ENCODE data around the gene SIRT3. TPM values are rescaled to one million over a fixed set of nuclear protein-coding genes. Genes with fewer than 3 reads are reported as not detected.
A peak's percentile ranks its signal among the peaks of the same experiment; 100 is the strongest.

SIRT3 gene
- total and polyA plus RNA-seq, 2 of the 13 experiments (the other 11 are each of a cell fraction or from before 2014, with no cell fraction given) = 15.1 to 18.2 TPM

- TF ChIP-seq MXD1 (CRISPR knock-in tag; IDR thresholded peaks at IDR 0.05) (0 out of 2 replicates have a peak, but pooled peaks have one; percentile 70), HDAC1 (CRISPR knock-in tag; IDR thresholded peaks at IDR 0.05) (peak; percentile 92), ZNF558 (CRISPR knock-in tag; IDR thresholded peaks at IDR 0.05; ENCODE audit: borderline replicate concordance) (0 out of 2 replicates have a peak, but pooled peaks have one; percentile 41), ZNF280B (CRISPR knock-in tag; IDR thresholded peaks at IDR 0.05; ENCODE audit: borderline replicate concordance) (peak; percentile 73; the same call in 1 of the 2 replicates), RXRA (CRISPR knock-in tag; IDR thresholded peaks at IDR 0.05) (peak; percentile 71; the same call in 1 of the 2 replicates), PAX8 (CRISPR knock-in tag; IDR thresholded peaks at IDR 0.05; ENCODE audit: borderline replicate concordance) (no peak), KMT2B (CRISPR knock-in tag; IDR thresholded peaks at IDR 0.05) (peak; percentile 93), PHF8 (CRISPR knock-in tag; IDR thresholded peaks at IDR 0.05) (peak; percentile 83), GPBP1L1 (CRISPR knock-in tag; IDR thresholded peaks at IDR 0.05) (no peak), ZNF407 (CRISPR knock-in tag; IDR thresholded peaks at IDR 0.05; ENCODE audit: not compliant biosample characterization) (no peak), ZNF331 (CRISPR knock-in tag; IDR thresholded peaks at IDR 0.05) (0 out of 2 replicates have a peak, but pooled peaks have one; percentile 10), ZBTB38 (CRISPR knock-in tag; IDR thresholded peaks at IDR 0.05) (peak; percentile 30; the same call in 1 of the 2 replicates), AKAP8 (CRISPR knock-in tag; IDR thresholded peaks at IDR 0.05) (no peak), YY1 (IDR thresholded peaks at IDR 0.05; ENCODE audit: insufficient read depth, insufficient replicate concordance, low read depth, low read length) (peak; percentile 83), SAFB2 (CRISPR knock-in tag; IDR thresholded peaks at IDR 0.05; ENCODE audit: borderline replicate concordance, low read depth) (no peak), HOXA3 (CRISPR knock-in tag; IDR thresholded peaks at IDR 0.05) (peak; percentile 83)
Observed at GRCh38 chr11:236774-237767, 929 bp upstream of the SIRT3 start, which contains the start of gene PSMD13 (continued).
